ENCODE data around the gene MEIS1. TPM values are rescaled to one million over a fixed set of nuclear protein-coding genes. Genes with fewer than 3 reads are reported as not detected.

MEIS1 gene
- total and polyA plus RNA-seq, 2 donors (not counting 3 experiments of a cell fraction or from before 2014, with no cell fraction given) = 10.0 to 26.5 TPM

GRCh38 chr2:66412874-66413273, 22.1 kb upstream of the MEIS1 start:
- H3K27me3 ChIP-seq (ENCODE audit: control insufficient read depth in 2 of 2, insufficient read depth in 2 of 2, low read length in 2 of 2) = peaks cover 2 to 4% of the 10 kb centered on the region in 2 experiments
- no peak overlapping the region for H2AFZ ChIP-seq (ENCODE audit: low read depth, low read length)
- no peaks in the 10 kb centered on the region for H3K9me3 ChIP-seq (replicated peaks; ENCODE audit: control insufficient read depth, insufficient read depth, low read length)
- no peak overlapping the region for H3K27ac ChIP-seq (ENCODE audit: insufficient read depth, low read depth, low read length)
- no peaks in the 10 kb centered on the region for H3K36me3 ChIP-seq (ENCODE audit: control insufficient read depth in 2 of 2, extremely low read depth in 1 of 2, insufficient read depth in 2 of 2, low read length in 2 of 2)
- no peak overlapping the region for H3K9ac ChIP-seq (replicated peaks; ENCODE audit: extremely low read depth, insufficient read depth, low read length)
- FAIRE-seq (no peak), DNase-seq (ENCODE audit: low read depth, low spot score) (no peak)
- BruUV-seq (replicated peaks) = no TSS peak
- no peaks in the 10 kb centered on the region for H3K4me1 ChIP-seq (ENCODE audit: control insufficient read depth, extremely low read depth, insufficient read depth, low read length)
- ChIA-PET POLR2A (interaction anchor here (0.5 kb wide), 1 partner anchor 8 kb away, joined by 3 read pairs; no protein-coding TSS in a partner anchor), CTCF (interaction anchor here (0.6 to 1.5 kb wide), 3 partner anchors 16 to 770 kb away, joined by 3 read pairs; no protein-coding TSS in a partner anchor)
- no peaks in the 10 kb centered on the region for H4K20me1 ChIP-seq (replicated peaks; ENCODE audit: control insufficient read depth, extremely low read depth, insufficient read depth, low read length)
- TF ChIP-seq MYC (IDR thresholded peaks at IDR 0.05; ENCODE audit: low read depth, low read length) (no peak), EZH2 (IDR thresholded peaks at IDR 0.05; ENCODE audit: borderline replicate concordance, low read depth, low read length, severe bottlenecking) (no peak)
- TF ChIP-seq, protein P1, sequence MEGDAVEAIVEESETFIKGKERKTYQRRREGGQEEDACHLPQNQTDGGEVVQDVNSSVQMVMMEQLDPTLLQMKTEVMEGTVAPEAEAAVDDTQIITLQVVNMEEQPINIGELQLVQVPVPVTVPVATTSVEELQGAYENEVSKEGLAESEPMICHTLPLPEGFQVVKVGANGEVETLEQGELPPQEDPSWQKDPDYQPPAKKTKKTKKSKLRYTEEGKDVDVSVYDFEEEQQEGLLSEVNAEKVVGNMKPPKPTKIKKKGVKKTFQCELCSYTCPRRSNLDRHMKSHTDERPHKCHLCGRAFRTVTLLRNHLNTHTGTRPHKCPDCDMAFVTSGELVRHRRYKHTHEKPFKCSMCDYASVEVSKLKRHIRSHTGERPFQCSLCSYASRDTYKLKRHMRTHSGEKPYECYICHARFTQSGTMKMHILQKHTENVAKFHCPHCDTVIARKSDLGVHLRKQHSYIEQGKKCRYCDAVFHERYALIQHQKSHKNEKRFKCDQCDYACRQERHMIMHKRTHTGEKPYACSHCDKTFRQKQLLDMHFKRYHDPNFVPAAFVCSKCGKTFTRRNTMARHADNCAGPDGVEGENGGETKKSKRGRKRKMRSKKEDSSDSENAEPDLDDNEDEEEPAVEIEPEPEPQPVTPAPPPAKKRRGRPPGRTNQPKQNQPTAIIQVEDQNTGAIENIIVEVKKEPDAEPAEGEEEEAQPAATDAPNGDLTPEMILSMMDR (IDR thresholded peaks at IDR 0.05; ENCODE audit: extremely low read depth in 1 of 2, insufficient read depth in 1 of 2, low read depth in 1 of 2, low read length in 2 of 2) = no peak
- no peaks in the 10 kb centered on the region for H3K9me1 ChIP-seq (replicated peaks; ENCODE audit: control insufficient read depth, extremely low read depth, insufficient read depth, low read length)
- intact Hi-C loops (cut with micrococcal nuclease) (no loop called here), dilution Hi-C loops (cut with MboI; ENCODE audit: extremely low pct_ligation_motif_present, low sequenced_read_pairs) (no loop called here)
- no peaks in the 10 kb centered on the region for H3K79me2 ChIP-seq (ENCODE audit: control insufficient read depth, insufficient read depth, low read length)
- H3K4me3 ChIP-seq (replicated peaks in 1 of 3; ENCODE audit: insufficient read depth in 1 of 3, low read depth in 1 of 3, low read length in 3 of 3) = no peak overlapping the region
- no peak overlapping the region for H3K4me2 ChIP-seq (ENCODE audit: insufficient read depth, low read length)

- dilution Hi-C loops (cut with MboI; ENCODE audit: extremely low pct_ligation_motif_present, low sequenced_read_pairs) (no loop called here), intact Hi-C loops (cut with micrococcal nuclease) (no loop called here)
- Histone ChIP-seq H3K9me3 (replicated peaks; ENCODE audit: control insufficient read depth, insufficient read depth, low read length) (no peaks in the 10 kb centered on the region), H3K4me1 (ENCODE audit: control insufficient read depth, extremely low read depth, insufficient read depth, low read length) (no peaks in the 10 kb centered on the region), H3K36me3 (ENCODE audit: control insufficient read depth in 2 of 2, extremely low read depth in 1 of 2, insufficient read depth in 2 of 2, low read length in 2 of 2) (no peaks in the 10 kb centered on the region), H3K4me3 (replicated peaks in 1 of 3; ENCODE audit: insufficient read depth in 1 of 3, low read depth in 1 of 3, low read length in 3 of 3) (no peak overlapping the region), H3K27ac (ENCODE audit: insufficient read depth, low read depth, low read length) (no peak overlapping the region), H2AFZ (ENCODE audit: low read depth, low read length) (no peak overlapping the region), H3K9ac (replicated peaks; ENCODE audit: extremely low read depth, insufficient read depth, low read length) (no peak overlapping the region), H3K27me3 (ENCODE audit: control insufficient read depth in 2 of 2, insufficient read depth in 2 of 2, low read length in 2 of 2) (peaks cover 2 to 7% of the 10 kb centered on the region in 2 experiments), H3K9me1 (replicated peaks; ENCODE audit: control insufficient read depth, extremely low read depth, insufficient read depth, low read length) (no peaks in the 10 kb centered on the region), H3K79me2 (ENCODE audit: control insufficient read depth, insufficient read depth, low read length) (no peaks in the 10 kb centered on the region), H3K4me2 (ENCODE audit: insufficient read depth, low read length) (no peak overlapping the region), H4K20me1 (replicated peaks; ENCODE audit: control insufficient read depth, extremely low read depth, insufficient read depth, low read length) (no peaks in the 10 kb centered on the region)
- no TSS peak for BruUV-seq (replicated peaks)
- POLR2A ChIA-PET = no interaction called here
- DNase-seq (ENCODE audit: low read depth, low spot score) (no peak), FAIRE-seq (no peak)
- CTCF ChIA-PET = no interaction called here
- TF ChIP-seq, protein P1 (IDR thresholded peaks at IDR 0.05; ENCODE audit: extremely low read depth in 1 of 2, insufficient read depth in 1 of 2, low read depth in 1 of 2, low read length in 2 of 2) = no peak
- no peak for TF ChIP-seq MYC (IDR thresholded peaks at IDR 0.05; ENCODE audit: low read depth, low read length)
- no peak for TF ChIP-seq EZH2 (IDR thresholded peaks at IDR 0.05; ENCODE audit: borderline replicate concordance, low read depth, low read length, severe bottlenecking)
These were observed 20.0 kb upstream of the MEIS1 start for GRCh38 chr2:66414896-66415295.

All from endothelial cell of umbilical vein (primary cell).